22Rv1 (cell line): Measurements from ENCODE around the gene ZBTB7C.

ENCODE experiments used
- ZFX ChIP-seq: fragments of 450-650 bp; IDR thresholded peaks from 2 replicates; pipeline ENCODE4 v1.6.1; 2017; ENCODE audit warnings: antibody characterized with exemption, borderline replicate concordance
- TF ChIP-seq, protein P1 (sequence below): fragments of 450-650 bp; IDR thresholded peaks from 2 replicates; pipeline ENCODE4 v1.5.1; 2017; ENCODE audit warnings: mild to moderate bottlenecking

- TF ChIP-seq, protein P1, sequence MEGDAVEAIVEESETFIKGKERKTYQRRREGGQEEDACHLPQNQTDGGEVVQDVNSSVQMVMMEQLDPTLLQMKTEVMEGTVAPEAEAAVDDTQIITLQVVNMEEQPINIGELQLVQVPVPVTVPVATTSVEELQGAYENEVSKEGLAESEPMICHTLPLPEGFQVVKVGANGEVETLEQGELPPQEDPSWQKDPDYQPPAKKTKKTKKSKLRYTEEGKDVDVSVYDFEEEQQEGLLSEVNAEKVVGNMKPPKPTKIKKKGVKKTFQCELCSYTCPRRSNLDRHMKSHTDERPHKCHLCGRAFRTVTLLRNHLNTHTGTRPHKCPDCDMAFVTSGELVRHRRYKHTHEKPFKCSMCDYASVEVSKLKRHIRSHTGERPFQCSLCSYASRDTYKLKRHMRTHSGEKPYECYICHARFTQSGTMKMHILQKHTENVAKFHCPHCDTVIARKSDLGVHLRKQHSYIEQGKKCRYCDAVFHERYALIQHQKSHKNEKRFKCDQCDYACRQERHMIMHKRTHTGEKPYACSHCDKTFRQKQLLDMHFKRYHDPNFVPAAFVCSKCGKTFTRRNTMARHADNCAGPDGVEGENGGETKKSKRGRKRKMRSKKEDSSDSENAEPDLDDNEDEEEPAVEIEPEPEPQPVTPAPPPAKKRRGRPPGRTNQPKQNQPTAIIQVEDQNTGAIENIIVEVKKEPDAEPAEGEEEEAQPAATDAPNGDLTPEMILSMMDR: no peak
- no peak for TF ChIP-seq ZFX
Observed at GRCh38 chr18:48358868-48359267, 50.3 kb downstream of the ZBTB7C start.
